Left forelimb (tissue), 1 donor: ENCODE results near the gene BTNL3.
A peak's percentile ranks its signal among the peaks of the same experiment; 100 is the strongest.

Source experiments
- DNase-seq: peaks from one replicate; pipeline ENCODE4 v3.0.0-alpha.2; 2018; ENCODE audit warnings: low spot score

The BTNL3 gene

DNA sequence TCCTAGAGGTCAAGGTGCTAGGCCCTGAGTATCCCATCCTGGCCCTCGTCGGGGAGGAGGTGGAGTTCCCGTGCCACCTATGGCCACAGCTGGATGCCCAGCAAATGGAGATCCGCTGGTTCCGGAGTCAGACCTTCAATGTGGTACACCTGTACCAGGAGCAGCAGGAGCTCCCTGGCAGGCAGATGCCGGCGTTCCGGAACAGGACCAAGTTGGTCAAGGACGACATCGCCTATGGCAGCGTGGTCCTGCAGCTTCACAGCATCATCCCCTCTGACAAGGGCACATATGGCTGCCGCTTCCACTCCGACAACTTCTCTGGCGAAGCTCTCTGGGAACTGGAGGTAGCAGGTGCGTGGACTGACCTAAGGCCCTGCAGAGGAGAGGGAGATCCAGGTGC is 59.3 kb downstream of the BTNL3 start:
- DNase-seq = peak; percentile 50

DNA sequence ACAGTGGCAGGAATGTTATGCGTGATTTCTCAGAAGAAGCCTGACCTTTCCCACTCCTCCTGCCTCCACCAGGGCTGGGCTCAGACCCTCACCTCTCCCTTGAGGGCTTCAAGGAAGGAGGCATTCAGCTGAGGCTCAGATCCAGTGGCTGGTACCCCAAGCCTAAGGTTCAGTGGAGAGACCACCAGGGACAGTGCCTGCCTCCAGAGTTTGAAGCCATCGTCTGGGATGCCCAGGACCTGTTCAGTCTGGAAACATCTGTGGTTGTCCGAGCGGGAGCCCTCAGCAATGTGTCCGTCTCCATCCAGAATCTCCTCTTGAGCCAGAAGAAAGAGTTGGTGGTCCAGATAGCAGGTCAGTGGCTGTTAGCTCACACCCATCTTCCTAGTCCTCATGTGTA is 61.4 kb downstream of the BTNL3 start:
- no peak for DNase-seq

- DNase-seq = peak; percentile 47
These were observed 63.4 kb downstream of the BTNL3 start for GRCh38 chr5:181051841-181052671.

GRCh38 chr5:181052672-181053487 is 64.2 kb downstream of the BTNL3 start:
- DNase-seq = peak; percentile 62

DNA sequence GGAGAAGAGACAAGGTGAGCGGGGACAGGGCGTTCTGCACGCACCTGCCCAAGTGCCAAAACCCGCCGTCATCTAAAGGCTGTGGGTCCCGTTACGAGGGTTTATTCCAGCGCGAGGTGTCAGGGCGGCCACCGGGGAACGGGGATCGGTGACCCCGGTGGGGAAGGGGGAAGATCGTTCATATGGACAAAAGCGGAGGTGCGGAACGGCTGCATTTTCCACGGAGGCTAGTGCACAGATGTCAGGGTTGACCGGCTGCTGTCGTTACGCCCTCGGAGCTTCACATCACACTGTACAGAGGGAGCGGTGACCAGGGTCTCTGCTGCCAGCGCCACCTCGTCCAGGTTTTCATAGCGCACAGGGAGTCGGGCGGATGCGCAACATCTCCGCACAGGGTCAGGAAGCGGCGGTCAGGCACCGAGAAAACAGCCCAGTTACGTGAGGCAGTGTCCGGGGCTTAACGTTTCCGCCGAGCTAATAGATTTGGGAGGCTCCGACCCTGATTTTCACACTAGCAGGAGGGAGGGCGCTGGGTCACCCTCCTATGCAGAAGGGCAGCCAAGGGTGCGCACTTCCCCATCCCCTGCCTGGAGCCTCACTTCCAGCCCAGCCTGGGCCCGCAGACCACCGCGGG is 65.0 kb downstream of the BTNL3 start:
- peak; percentile 23 for DNase-seq

- DNase-seq = peak; percentile 23
These were observed 65.5 kb downstream of the BTNL3 start for GRCh38 chr5:181054138-181054537.

DNA sequence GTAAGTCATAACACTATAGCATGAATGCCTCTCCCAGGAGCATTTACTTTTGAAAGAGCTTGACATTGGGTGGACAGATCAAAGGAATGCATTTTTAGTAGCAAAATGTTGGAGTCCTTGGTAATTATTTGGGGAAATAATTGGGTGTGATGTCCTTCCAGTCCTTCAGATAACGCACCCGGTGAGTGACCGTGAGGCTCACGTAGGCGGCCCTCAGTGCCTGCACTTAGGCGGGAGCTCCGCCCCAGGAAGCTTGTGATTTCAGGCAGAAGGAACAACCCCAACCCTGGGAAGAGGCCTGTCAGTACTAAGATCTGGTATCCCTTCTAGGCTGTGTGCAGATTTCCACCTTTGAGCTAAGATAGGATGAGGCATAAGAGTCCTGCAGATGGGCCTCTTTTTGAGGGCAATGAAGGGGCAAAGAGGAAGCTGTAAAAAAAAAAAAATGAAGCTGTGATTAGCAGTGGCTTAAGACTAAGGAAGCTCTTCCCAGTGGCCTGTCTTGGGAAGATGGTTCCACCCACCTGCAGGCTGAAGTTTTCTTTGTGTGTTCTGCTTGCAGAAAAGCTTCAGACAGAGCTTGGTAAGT is 66.3 kb downstream of the BTNL3 start:
- no peak for DNase-seq
